T-helper 2 cell treated with Interferon-gamma antibody and Interleukin-4, amounts not matched to agents 100 ng/mL and 5 ng/mL, for 36 hours (primary cell): ENCODE data around the gene XYLT1. TPM values are rescaled to one million over a fixed set of nuclear protein-coding genes. Genes with fewer than 3 reads are reported as not detected.

Experiments used
- intact Hi-C: fragments of 100-400 bp; cut with micrococcal nuclease; formaldehyde crosslinking; loops from one replicate; pipeline ENCODE4 v1.15.1; 2023
- total RNA-seq: library from RNA; stranded (reverse); gene quantifications from 2 replicates; pipeline ENCODE4 v1.2.3, GENCODE V29; 2022

The XYLT1 gene
- total RNA-seq, 1 donor from 2014 or later, result 47.7 TPM

DNA sequence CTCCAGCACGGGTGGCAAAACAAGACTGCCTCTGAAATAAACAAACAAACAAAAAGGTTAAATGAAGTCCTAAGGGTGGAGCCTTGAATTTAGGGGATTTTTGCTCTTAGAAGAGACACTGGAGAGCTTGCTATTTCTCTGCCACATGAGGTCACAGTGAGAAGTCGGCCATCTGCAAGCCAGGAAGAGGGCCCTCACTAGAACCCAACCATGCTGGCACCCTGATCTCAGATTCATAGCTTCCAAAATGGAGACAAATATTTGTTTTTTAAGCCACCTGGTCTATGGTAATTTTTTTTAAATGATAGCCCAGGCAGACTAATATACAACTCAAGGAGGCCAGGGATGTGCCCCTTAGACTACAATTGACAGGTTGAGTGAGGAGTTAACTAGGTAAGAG is 255.5 kb downstream of the XYLT1 start:
- intact Hi-C loops, result loop anchor here (10.0 kb wide), 1 partner anchor 259 kb away; the partner anchor contains the start of gene XYLT1

DNA sequence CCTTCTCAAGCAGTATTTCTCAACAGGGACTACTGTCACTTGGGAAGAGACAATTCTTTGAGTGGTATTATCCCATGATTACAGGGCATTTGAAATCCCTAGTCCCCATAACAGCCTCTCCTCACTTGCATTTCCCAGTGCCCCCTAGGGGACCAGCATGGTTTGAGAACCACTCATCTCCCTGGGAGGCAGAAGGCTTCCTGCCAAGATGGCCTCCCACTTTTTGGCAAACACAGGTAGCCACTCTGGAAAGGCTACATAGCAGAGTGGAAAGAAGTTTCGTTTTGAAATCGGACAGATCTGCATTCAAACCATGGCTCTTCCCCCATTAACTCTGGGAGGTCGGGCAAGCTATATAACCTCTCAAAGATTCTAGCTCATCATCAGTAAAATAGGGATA is 256.8 kb downstream of the XYLT1 start:
- intact Hi-C loops, result loop anchor here (10.0 kb wide), 1 partner anchor 261 kb away; the partner anchor contains the start of gene XYLT1

DNA sequence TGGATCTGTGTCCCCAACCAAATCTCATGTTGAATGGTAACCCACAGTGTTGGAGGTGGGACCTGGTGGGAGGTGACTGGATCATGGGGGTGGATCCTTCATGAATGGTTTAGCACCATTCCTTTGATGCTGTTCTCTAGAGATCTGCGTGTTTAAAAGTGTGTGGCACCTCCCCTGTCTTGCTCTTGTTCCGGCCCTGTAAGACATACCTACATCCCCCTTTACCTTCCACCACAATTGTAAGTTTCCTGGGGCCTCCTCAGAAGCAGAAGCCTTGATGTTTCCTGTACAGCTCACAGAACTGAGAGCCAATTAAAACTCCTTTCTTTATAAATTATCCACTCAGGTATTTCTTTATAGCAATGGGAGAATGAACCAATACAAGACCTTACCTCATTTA is 257.7 kb downstream of the XYLT1 start:
- intact Hi-C loops, result loop anchor here (10.0 kb wide), 1 partner anchor 262 kb away; the partner anchor contains the start of gene XYLT1

DNA sequence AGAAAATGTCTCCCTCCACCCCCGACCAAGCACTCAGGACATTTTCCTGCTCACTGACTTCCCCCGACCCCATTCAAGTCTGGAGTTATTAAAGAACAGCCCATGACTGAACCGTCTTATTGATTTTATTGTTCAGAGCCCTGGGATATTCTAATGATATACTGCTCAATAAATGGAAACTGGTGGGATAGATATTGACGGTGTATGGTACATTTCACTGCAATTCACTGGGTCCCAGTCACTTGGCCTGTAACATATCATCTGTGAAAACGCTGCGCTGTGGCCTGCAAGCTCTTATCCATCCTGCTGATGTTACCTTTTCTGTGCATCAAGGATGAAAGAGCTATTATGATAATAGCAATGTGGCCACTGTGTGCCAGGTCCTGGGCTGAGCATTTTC is 258.2 kb downstream of the XYLT1 start:
- intact Hi-C loops, result loop anchor here (10.0 kb wide), 1 partner anchor 262 kb away; the partner anchor contains the start of gene XYLT1

DNA sequence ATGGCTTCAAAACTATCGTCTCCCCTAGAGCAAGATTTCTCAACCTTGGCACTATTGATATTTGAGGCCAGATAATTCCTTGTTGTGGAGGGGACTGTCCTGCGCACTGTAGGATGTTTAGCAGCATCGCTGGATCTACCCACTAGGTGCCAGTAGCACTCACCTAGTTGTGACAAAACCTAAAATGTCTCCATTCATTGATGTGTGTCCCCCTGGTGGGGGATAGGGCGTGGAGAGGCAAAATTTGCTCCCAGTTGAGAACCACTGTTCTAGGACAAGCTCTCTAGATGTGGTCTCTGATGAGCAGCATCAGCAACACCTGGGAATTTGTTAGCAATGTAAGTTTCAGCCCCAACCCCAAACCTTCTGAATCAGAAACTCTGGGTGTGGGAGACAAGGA is 259.0 kb downstream of the XYLT1 start:
- intact Hi-C loops, result loop anchor here (10.0 kb wide), 1 partner anchor 263 kb away; the partner anchor contains the start of gene XYLT1

DNA sequence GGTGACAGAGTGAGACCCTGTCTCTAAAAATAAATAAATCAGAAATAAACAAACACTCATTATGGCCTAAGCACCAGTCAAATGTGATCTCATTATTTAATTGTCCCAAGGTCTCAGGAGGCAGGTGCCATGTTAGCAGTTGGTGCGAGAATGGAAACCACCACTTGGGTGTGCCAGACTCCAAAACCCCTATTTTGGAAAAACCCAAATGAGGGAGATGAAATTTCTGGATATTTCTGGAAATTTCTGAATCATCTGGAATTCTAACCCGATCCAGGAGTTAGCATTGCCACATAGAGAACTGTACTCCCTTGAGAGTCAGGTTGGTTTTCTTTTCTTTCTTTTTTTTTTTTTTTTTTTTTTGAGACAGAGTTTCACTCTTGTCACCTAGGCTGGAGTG is 264.0 kb downstream of the XYLT1 start:
- intact Hi-C loops, result no loop called here

DNA sequence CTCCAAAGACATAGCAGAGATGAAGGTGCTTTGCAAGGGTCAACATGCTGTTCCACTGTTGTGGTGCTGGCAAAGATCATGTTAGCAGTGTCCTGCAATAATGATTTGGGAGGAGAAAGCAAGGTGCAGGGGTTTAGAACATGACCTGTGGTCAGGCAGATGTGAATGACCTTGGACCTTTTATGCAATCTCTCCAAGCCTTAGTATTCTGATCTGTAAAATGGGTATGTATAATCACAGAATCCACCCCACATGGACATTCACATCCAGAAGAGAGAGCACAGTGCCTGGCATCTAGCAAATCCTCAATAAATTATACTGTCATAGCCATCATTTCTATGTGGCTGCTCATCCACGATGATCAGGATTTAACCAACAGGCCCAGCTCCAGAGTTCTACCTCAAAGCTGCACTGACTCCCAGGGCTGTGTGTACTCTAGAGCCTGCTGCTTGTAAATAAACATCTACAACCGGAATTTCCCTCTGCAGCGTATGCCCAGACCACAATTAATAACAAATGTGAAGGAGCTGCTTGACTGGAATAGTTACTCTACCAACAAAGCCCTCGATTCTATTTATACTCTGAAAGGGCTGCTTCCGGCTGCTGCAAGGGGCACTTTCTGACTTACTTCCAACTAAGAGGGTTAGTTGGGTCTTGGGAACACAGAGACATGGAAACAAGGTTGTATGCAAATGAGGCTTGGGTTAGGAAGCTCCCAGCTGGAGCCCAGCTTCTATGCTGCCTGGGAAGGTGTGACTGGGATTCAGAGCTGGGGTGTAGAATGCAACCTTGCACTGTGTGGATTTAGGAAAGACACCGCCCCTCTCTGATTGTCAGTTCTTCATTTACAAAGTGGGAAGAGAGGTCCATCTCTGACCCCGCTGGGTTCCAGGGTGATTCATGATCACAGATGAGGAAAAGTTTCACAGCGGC is 265.2 kb downstream of the XYLT1 start:
- intact Hi-C loops, result no loop called here

DNA sequence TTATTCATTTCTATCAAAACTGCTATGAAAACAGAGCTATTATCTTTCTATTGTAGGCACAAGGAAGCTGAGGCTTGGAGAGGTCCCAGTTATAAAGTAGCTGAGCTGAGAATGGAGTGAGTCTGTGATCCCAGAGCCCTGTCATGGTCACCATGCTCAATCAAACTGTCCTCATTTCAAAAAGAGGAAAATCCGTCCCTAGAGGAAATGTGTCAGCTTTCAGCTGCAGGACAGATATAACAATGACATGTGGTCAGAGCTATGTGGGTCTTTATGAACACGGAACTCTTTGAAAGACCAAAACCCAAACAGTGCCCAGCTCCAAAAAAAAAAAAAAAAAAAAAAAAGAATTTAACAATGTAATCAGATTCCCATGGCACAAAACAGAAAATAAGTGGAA is 266.1 kb downstream of the XYLT1 start:
- intact Hi-C loops, result no loop called here

DNA sequence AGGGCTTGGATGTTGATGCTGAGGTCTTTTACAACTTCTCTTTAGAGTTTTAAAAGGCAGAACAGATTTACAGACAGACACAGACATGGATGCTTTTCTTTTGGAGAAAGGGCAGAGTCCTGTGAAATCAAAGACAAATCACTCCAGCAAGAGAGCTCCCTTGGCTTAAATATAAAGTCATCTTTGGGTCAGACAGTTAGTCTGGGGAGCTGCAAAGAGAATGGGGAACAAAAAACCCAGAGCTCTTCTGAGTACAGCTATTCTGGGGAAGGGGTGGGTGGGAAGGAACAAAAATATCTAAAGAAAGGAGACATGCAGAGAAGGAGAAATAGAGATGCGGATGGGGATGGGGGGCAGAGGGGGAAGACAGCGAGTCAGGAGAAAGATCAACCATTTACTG is 266.6 kb downstream of the XYLT1 start:
- intact Hi-C loops, result no loop called here

DNA sequence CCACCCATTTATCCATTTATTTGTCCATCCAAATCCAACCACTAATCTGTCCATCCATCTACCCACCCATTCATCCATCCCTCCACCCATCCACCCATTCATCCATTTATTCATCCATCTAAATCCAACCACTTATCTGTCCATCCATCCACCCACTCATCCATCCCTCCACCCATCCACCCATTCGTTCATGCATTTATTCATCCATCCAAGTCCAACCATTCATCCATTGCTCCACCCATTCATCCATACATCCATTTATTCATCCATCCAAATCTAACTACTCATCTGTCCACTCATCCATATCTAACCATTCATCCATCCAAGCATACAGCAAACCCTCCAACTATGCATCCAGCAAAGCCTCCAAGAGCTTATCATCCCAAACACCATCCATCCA is 267.3 kb downstream of the XYLT1 start:
- intact Hi-C loops, result no loop called here

DNA sequence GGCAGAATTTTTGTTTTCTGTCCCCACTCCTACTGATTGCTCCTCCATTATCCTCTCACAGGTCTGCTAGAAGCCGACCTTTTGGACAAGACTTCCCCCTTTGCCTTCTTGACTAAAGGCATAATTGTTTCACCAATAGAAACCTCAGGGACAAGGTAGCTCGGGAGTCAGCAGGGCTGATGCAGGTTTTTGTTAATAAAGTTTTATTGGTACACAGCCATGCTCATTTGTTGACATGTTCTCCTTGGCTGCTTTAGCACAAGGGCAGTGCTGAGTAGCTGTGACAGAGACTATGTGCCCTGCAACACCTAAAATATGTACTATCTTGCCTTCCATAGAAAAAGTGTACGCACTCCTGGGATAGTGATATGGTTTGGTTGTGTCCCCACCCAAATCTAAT is 271.6 kb downstream of the XYLT1 start:
- intact Hi-C loops, result no loop called here

DNA sequence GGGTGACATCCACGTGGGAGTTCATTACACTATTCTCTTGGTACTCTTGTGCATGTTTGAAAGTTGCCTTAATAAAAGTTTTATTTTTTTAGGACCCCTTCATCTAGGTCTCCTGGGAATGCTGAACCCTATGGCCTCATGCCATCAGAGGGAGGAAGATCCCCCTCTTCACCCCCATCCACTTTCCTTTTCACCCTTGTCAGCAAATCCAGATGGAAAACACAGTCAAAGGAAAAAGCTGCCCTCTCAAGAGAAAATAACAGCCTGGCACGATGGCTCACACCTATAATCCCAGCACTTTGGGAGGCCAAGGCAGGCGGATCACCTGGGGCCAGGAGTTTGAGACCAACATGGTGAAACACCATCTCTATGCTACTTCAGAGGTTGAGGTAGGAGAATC is 274.2 kb downstream of the XYLT1 start:
- intact Hi-C loops, result no loop called here

DNA sequence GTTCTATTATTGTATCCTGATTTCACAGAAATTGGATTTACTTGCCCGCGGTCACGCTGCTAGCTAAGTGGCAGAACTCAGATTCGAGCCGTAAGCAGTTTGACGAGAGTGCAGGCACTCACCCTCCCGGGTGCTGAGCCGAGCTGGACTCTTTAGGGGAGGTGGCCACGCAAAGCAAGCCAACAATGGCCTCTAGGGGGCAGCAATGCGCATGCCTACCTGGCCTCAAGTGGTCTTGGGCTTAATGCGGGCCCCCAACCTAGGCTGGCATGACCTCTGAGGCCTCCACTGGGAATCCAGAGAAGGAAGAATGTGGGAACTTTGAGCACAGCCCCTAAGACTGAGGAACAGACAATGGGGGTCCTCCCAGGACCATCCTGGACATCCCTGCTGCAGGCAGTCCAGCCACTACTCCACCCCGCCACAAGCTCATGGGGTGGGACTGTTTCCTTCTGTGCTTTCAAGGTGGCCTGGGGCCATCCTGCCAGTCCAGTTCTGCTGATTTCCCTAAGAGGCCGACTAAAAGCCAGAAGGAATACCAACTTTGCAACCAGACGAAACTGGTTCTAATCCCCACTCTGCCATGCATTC is 276.5 kb downstream of the XYLT1 start:
- intact Hi-C loops, result no loop called here

DNA sequence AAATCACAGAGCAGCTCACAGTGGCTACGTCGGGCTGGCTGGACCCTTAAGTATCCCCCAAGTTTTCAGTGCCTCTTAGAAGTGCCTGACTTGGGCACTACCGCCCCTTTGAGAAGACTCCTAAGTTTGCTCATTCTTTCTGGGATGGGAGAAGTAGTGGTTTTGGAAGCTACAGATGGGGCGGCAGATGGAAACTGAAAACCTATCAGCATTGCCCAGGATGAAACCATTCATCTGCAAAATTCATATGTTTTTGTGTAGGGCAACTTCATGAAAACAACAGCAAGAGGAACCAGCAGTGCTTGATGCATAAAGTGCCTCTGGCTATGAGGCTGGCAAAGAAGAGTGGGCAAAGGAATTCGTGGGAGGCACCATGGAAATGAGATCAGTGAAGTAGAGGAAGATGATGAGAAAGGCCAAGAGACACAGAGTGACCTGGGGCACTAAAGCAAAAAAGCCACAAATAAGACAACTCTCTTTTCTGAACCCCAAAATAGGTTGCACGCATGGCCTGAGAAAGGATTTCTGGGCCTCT is 277.1 kb downstream of the XYLT1 start:
- intact Hi-C loops, result no loop called here

DNA sequence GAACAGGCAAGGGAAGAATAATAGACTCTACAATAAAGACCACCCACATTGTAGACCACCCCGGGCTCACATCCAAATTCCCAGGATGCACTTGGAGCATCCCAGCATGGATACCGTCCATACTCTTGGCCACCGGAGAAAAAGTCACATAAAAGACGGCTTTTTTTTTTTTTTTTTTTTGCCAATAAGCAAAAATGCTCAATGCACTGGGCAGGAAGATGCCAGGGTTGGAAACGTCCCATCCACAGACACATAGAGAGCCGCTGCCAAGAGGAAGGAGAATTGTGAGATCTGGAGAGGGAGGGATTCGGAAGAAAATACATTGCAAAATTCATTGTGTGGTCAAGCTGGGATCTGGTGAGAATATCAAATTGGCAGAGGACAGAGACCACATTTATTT is 286.7 kb downstream of the XYLT1 start:
- intact Hi-C loops, result no loop called here

DNA sequence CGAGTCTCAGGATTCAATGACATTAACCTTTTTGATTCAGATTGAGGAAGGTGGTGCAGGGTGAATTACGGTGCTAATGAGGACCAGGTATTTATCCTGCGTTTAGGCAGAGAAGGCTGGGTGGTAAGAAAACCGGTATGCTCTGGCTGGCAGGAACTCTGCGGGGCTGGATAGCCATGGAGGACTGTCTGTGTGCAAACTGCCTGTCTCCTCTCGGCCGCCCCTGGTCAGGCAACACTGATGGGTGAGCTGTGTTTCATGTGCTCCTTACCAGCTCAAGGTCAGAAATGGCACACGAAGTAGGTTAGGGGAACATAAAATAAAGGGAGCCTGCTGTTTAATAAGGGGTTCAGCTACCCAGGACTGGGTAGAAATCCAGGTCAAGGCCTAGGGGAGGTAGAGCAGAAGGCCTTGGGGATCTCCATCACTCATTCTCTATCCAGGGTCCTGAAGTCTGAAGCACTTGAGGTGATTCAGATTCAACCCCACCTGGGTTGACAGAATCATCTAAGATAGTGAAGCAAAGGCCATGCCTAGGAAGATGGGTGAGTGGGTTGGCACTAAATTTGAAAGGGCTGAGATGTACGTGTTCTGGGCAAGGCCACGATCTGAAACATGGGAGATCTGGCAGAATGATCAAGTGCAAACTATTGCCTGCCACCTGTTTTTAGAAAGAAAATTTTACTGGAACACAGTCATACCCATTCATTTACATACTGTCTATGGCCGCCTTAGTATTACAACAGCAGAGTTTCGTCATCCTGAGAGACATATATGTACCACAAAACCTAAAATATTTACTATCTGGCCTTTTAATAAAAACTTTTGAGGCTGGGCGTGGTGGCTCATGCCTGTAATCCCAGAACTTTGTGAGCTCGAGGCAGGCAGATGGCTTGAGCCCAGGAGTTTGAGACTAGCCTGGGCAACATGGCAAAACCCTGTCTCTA is 292.5 kb downstream of the XYLT1 start:
- intact Hi-C loops, result no loop called here

DNA sequence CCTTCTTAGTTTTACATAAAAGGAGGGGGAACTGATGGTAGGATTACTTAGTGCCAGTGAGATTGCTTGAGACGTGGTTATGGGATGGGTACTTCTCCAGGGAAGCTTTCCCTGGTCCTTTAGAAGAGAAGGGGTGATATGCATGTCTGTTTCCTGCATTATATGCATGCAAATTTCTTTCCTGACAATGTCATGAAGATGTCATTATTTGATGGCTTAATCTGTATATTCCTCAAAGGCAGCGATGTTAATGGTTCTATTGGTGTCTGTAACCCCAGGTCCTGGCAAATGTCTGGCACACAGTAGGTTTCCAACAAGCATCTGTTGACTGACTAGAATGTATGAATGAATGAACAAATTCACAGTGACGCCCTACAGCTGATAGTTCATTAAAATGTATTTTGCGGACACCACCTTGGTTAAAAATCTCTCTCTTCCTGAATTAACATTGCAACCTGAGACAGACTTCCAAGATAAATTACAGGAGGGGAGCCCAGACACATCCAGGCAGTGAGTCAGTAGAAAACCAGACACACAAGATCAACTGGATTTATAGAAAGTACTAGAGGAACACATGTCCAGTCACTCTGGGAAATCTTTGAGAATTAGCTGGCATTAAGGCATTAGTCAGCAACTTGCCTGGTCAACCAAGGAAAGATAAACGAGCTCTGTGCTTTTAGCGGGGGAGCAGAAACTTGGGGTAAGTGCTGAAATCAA is 293.4 kb downstream of the XYLT1 start:
- intact Hi-C loops, result no loop called here

DNA sequence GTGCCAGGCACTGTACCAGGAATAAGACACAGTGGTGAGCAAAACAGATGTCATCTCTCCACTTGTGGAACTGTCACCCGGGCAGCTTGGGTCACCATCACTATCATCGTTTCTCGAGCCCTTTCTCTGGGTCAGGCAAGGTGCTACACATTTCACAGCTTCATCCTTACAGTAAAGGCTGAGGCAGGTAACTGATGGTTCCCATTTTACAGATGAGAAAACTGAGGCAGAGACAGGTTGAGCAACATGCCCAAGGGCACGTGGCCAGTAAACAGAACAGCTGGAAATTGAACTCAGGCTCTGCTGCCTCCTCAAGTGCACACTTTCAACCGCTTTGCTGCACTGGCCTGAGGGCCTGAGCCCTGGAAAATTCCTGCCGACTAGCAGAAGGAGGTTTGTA is 294.6 kb downstream of the XYLT1 start:
- intact Hi-C loops, result no loop called here

DNA sequence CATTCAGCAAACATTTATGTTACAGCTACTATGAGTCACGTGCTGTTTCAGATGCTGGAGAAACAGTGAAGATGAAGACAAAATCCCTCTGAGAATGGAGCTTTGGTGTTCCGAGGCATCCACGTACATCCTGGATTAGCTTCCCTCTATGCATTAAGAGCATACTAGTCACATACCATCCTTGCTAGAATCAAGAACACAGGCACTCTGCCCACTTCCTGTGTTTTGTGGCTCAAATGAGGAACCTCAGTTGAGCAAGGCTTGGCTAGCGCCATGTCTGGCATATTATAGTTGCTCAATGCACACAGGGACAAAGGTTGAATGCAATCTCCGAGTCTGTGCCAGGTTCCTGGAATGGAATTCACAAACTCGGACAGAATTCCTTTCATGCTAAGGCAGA is 297.5 kb downstream of the XYLT1 start:
- intact Hi-C loops, result no loop called here
